BE2C (cell line): Measurements from ENCODE around the gene RBFA.
"Not testable (repeated sequence)": the region's sequence is repeated elsewhere in the genome, so short reads cannot be mapped to it uniquely, and the experiment has no call there.

ENCODE experiments used
- DNase-seq: peaks from one replicate; pipeline ENCODE4 v3.0.0-alpha.2; 2020
- H3K27me3 ChIP-seq: fragments of 250-450 bp; sonication (Bioruptor Pico); 2 replicates; pipeline ENCODE4 v1.5.1; 2020; ENCODE audit warnings: mild to moderate bottlenecking
- H3K36me3 ChIP-seq: fragments of 250-450 bp; sonication (Bioruptor Pico); 2 replicates; pipeline ENCODE4 v1.5.1; 2020; ENCODE audit warnings: mild to moderate bottlenecking
- H3K4me1 ChIP-seq: fragments of 250-450 bp; sonication (Bioruptor Pico); 2 replicates; pipeline ENCODE4 v1.5.1; 2020
- H3K4me3 ChIP-seq: 2 replicates; pipeline ENCODE4 v1.5.1; 2011; ENCODE audit warnings: low read depth, low read length
- H3K9me3 ChIP-seq: fragments of 250-450 bp; sonication (Bioruptor Pico); 2 replicates; pipeline ENCODE4 v1.5.1; 2020
- TF ChIP-seq, protein P1 (sequence below): IDR thresholded peaks from 2 replicates; pipeline ENCODE4 v1.5.1; 2012; ENCODE audit warnings: mild to moderate bottlenecking, low read depth, low read length

Gene RBFA

DNA sequence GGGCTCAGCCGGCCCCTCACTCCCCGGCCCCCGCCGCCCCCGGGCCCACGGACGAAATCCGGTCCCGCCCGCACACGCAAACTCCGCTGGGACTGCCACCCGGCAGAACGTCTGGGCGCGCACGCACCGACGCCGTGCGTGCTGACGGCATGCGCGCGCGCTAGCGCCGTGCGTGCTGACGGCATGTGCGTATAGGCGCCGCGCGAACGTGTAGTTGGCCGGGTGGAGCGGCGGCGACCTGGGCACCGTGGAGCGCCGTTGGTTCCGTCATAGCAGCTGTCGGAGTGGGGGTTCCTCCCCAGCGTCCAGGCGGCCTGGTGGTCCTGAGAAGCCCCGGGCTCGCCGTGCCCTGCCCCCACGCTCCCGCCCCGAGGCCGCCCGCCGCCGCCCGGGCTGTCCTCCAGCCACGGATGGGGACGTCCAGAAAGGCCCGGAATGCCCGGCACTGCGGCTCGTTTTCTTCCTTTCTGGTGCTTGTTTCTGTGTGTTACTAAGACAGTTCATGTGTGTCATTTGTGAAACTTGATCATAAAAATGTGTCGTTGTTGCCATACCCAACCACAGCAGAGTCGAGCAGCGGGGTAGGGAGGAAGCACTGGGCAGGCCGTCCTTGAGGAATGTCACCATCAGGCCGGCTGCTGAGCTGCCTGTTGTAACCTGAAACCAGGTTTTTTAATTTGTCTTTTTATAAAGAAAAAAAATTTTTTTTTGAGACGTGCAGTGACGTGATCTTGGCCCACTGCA lies 45.6 kb upstream of the RBFA start, which contains the start of gene TXNL4A:
TXNL4A (minus strand) TSS at position 113 of the 744 bp plus-strand sequence. CDS start 171 bp downstream, outside the sequence.
- TF ChIP-seq, protein P1, sequence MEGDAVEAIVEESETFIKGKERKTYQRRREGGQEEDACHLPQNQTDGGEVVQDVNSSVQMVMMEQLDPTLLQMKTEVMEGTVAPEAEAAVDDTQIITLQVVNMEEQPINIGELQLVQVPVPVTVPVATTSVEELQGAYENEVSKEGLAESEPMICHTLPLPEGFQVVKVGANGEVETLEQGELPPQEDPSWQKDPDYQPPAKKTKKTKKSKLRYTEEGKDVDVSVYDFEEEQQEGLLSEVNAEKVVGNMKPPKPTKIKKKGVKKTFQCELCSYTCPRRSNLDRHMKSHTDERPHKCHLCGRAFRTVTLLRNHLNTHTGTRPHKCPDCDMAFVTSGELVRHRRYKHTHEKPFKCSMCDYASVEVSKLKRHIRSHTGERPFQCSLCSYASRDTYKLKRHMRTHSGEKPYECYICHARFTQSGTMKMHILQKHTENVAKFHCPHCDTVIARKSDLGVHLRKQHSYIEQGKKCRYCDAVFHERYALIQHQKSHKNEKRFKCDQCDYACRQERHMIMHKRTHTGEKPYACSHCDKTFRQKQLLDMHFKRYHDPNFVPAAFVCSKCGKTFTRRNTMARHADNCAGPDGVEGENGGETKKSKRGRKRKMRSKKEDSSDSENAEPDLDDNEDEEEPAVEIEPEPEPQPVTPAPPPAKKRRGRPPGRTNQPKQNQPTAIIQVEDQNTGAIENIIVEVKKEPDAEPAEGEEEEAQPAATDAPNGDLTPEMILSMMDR, result no peak
- DNase-seq, result peak; percentile 78
- Histone ChIP-seq H3K4me1 (no peaks in the 10 kb centered on the region), H3K4me3 (peak within 1 kb of the TSS; percentile 84), H3K36me3 (peaks cover 4% of the 10 kb centered on the region; the same call in 1 of the 2 replicates), H3K27me3 (no peaks in the 10 kb centered on the region), H3K9me3 (no peaks in the 10 kb centered on the region)

DNA sequence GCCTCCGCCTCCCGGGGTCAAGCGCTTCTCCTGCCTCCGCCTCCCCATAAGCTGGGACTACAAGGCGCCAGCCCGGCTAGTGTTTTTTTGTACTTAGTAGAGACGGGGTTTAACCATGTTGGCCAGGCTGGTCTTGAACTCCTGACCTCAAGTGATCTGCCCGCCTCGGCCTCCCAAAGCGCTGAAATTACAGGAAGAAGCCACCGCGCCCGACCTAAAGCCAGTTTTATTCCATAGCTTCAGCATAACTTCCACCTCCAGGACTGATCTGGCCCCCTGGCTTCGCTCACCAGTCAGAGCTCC lies 45.1 kb upstream of the RBFA start:
- Histone ChIP-seq H3K27me3 (no peaks in the 10 kb centered on the region), H3K36me3 (peaks cover 4% of the 10 kb centered on the region; the same call in 1 of the 2 replicates), H3K9me3 (no peaks in the 10 kb centered on the region), H3K4me1 (no peaks in the 10 kb centered on the region), H3K4me3 (peak overlapping the region; percentile 84)
- TF ChIP-seq, protein P1, result no peak
- DNase-seq, result no peak

DNA sequence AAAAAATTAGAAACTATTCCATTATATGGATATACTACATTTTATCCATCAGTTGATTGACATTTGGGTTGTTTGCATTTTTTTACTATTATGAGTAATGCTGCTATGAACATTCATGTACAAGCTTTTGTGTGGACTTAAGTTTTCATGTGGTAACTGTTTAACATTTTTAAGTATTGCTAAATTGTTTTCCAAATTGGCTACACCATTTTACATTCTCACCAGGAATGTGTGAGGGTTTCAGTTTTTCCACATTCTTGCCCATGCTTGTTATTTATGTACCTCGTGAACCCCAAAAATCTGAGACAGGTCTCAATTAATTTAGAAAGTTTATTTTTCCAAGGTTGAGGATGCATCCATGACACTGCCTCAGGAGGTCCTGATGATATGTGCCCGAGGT lies 42.7 kb upstream of the RBFA start:
- DNase-seq, result no peak
- H3K9me3 ChIP-seq, result no peaks in the 10 kb centered on the region
- H3K27me3 ChIP-seq, result no peaks in the 10 kb centered on the region
- no peak overlapping the region for H3K4me3 ChIP-seq
- no peaks in the 10 kb centered on the region for H3K4me1 ChIP-seq
- H3K36me3 ChIP-seq, result no peaks in the 10 kb centered on the region
- TF ChIP-seq, protein P1, result no peak

DNA sequence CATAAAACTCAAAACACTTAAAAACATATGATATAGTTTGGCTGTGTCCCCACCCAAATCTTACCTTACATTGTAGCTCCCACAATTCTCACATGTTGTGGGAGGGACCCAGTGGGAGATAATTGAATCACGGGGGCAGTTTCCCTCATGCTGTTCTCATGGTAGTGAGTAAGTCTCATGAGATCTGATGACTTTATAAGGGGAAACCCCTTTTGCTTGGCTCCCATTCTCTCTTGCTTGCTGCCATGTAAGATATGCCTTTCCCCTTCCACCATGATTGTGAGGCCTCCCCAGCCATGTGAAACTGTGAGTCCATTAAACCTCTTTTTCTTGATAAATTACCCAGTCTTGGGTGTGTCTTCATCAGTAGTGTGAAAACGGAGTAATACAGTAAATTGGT lies 34.5 kb upstream of the RBFA start:
- not testable (repeated sequence) for H3K4me1 ChIP-seq, H3K27me3 ChIP-seq, H3K36me3 ChIP-seq, DNase-seq, H3K9me3 ChIP-seq, H3K4me3 ChIP-seq

DNA sequence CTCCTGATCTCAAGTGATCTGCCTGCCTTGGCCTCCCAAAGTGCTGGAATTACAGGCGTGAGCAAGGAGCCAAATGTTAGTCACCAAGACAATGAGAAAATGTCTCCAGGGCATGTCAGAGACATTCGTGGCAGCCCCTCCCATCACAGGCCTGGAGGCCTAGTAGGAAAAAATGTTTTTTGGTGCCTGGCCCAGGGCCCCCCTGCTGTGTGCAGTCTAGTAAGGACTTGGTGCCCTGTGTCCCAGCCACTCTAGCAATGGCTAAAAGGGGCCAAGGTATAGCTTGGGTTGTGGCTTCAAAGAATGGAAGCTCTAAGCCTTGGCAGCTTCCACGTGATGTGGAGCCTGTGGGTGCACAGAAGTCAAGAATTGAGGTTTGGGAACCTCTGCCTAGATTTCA lies 33.4 kb upstream of the RBFA start:
- Histone ChIP-seq H3K4me3 (no peak overlapping the region), H3K9me3 (no peaks in the 10 kb centered on the region), H3K27me3 (no peaks in the 10 kb centered on the region), H3K4me1 (no peaks in the 10 kb centered on the region), H3K36me3 (no peaks in the 10 kb centered on the region)
- DNase-seq, result no peak
- TF ChIP-seq, protein P1, result no peak

DNA sequence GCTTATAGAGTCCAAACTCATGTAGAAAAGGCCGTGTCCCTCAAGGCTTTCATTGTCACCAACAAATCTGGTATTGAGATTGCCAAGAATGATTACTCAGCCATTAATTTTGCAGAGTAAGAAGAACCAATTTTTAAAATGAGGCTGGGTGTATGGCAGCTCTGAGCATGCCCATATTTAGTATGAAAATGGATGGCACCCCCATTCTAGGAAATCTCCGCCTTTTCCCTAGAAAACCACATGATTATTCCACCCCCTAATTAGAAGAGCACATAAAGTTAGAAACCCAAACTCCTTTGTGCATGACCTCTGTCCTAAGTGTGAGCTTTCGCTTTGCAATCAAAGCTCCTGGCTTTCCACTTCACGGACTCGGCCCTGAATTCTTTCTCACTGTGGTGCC lies 31.8 kb upstream of the RBFA start:
- H3K4me3 ChIP-seq, result no peak overlapping the region
- no peaks in the 10 kb centered on the region for H3K4me1 ChIP-seq
- DNase-seq, result no peak
- no peaks in the 10 kb centered on the region for H3K27me3 ChIP-seq
- no peaks in the 10 kb centered on the region for H3K36me3 ChIP-seq
- H3K9me3 ChIP-seq, result no peaks in the 10 kb centered on the region
- TF ChIP-seq, protein P1, result no peak
